ENCODE data around the gene NEK7.

NEK7 gene

GRCh38 chr1:198113342-198113750 lies 43.5 kb upstream of the NEK7 start:
- Histone ChIP-seq H3K36me3 (ENCODE audit: control insufficient read depth in 1 of 2, insufficient read depth in 2 of 2, low read length in 2 of 2) (no peaks in the 10 kb centered on the region), H3K9ac (ENCODE audit: low read length) (no peak overlapping the region), H3K9me3 (ENCODE audit: insufficient read depth, low read depth, low read length) (no peaks in the 10 kb centered on the region)

GRCh38 chr1:198116069-198116468 lies 40.7 kb upstream of the NEK7 start:
- no peak overlapping the region for H4K91ac ChIP-seq (ENCODE audit: low read depth, low read length)
- no peak overlapping the region for H3K23ac ChIP-seq (ENCODE audit: low read length)
- no peak overlapping the region for H2AK5ac ChIP-seq (ENCODE audit: low read length)
- H2AFZ ChIP-seq (ENCODE audit: insufficient read depth, low read length, poor library complexity): no peak overlapping the region
- no peaks in the 10 kb centered on the region for H3K36me3 ChIP-seq (ENCODE audit: control insufficient read depth in 1 of 2, insufficient read depth in 2 of 2, low read length in 2 of 2)
- no peak overlapping the region for H3K4me3 ChIP-seq (ENCODE audit: low read depth, low read length)
- no peak overlapping the region for H4K8ac ChIP-seq (ENCODE audit: low read depth, low read length)
- H3K9me3 ChIP-seq (ENCODE audit: insufficient read depth, low read depth, low read length): no peaks in the 10 kb centered on the region
- no peaks in the 10 kb centered on the region for H3K27me3 ChIP-seq (ENCODE audit: insufficient read depth, low read length)
- DNase-seq: no peak
- no peak overlapping the region for H4K12ac ChIP-seq (ENCODE audit: low read depth, low read length)
- H2BK5ac ChIP-seq (ENCODE audit: low read depth, low read length, poor library complexity): no peak overlapping the region
- no peak overlapping the region for H3K27ac ChIP-seq (ENCODE audit: low read depth, low read length)
- H2BK120ac ChIP-seq (ENCODE audit: insufficient read depth, low read length, poor library complexity): no peak overlapping the region
- no peak overlapping the region for H3K4ac ChIP-seq (ENCODE audit: low read depth, low read length)
- no peak overlapping the region for H2BK12ac ChIP-seq (ENCODE audit: low read length)
- no CpG with 5 or more reads among the region's 1 CpG for WGBS (ENCODE audit: extremely low coverage, insufficient coverage, insufficient read length)
- peaks cover 0 to 2% of the 10 kb centered on the region in 2 experiments for H3K4me1 ChIP-seq (ENCODE audit: control insufficient read depth in 1 of 2, insufficient read depth in 2 of 2, low read length in 2 of 2)
- H3K79me2 ChIP-seq (ENCODE audit: control insufficient read depth, insufficient read depth, low read length, poor library complexity): no peaks in the 10 kb centered on the region
- no peak overlapping the region for H3K14ac ChIP-seq (ENCODE audit: low read length)
- no peak overlapping the region for H3K4me2 ChIP-seq (ENCODE audit: low read length)
- no peak overlapping the region for H3K9ac ChIP-seq (ENCODE audit: low read length)
- no peak overlapping the region for H3K18ac ChIP-seq (ENCODE audit: low read length)
- no peaks in the 10 kb centered on the region for H3K79me1 ChIP-seq (ENCODE audit: low read length)

More at GRCh38 chr1:198113342-198113750, 43.5 kb upstream of the NEK7 start:
- peak in 1 of 2 donors; percentile 31 for DNase-seq
- H3K14ac ChIP-seq (ENCODE audit: low read length): no peak overlapping the region
- no peak overlapping the region for H4K91ac ChIP-seq (ENCODE audit: low read depth, low read length)
- no peak overlapping the region for H3K4me2 ChIP-seq (ENCODE audit: low read length)
- no peak overlapping the region for H3K4me3 ChIP-seq (ENCODE audit: low read depth, low read length)
- H4K12ac ChIP-seq (ENCODE audit: low read depth, low read length): no peak overlapping the region
- H3K79me2 ChIP-seq (ENCODE audit: control insufficient read depth, insufficient read depth, low read length, poor library complexity): no peaks in the 10 kb centered on the region
- H2BK12ac ChIP-seq (ENCODE audit: low read length): no peak overlapping the region
- no peak overlapping the region for H3K18ac ChIP-seq (ENCODE audit: low read length)
- no peak overlapping the region for H3K4ac ChIP-seq (ENCODE audit: low read depth, low read length)
- H2AK5ac ChIP-seq (ENCODE audit: low read length): no peak overlapping the region
- no peak overlapping the region for H2AFZ ChIP-seq (ENCODE audit: insufficient read depth, low read length, poor library complexity)
- no peak overlapping the region for H3K27ac ChIP-seq (ENCODE audit: low read depth, low read length)
- H3K23ac ChIP-seq (ENCODE audit: low read length): no peak overlapping the region
- no peaks in the 10 kb centered on the region for H3K79me1 ChIP-seq (ENCODE audit: low read length)
- H2BK5ac ChIP-seq (ENCODE audit: low read depth, low read length, poor library complexity): no peak overlapping the region
- H3K4me1 ChIP-seq (ENCODE audit: control insufficient read depth in 1 of 2, insufficient read depth in 2 of 2, low read length in 2 of 2): no peaks in the 10 kb centered on the region
- no peak overlapping the region for H2BK120ac ChIP-seq (ENCODE audit: insufficient read depth, low read length, poor library complexity)
- H3K27me3 ChIP-seq (ENCODE audit: insufficient read depth, low read length): no peaks in the 10 kb centered on the region
- no peak overlapping the region for H4K8ac ChIP-seq (ENCODE audit: low read depth, low read length)

GRCh38 chr1:198116469-198116868 lies 40.3 kb upstream of the NEK7 start:
- no peak overlapping the region for H3K4me2 ChIP-seq (ENCODE audit: low read length)

GRCh38 chr1:198117267-198117666 lies 39.5 kb upstream of the NEK7 start:
- Histone ChIP-seq H4K91ac (ENCODE audit: low read depth, low read length) (no peak overlapping the region), H3K4me1 (ENCODE audit: control insufficient read depth in 1 of 2, insufficient read depth in 2 of 2, low read length in 2 of 2) (peaks cover 0 to 3% of the 10 kb centered on the region in 2 experiments), H2BK5ac (ENCODE audit: low read depth, low read length, poor library complexity) (no peak overlapping the region), H4K8ac (ENCODE audit: low read depth, low read length) (no peak overlapping the region), H3K79me1 (ENCODE audit: low read length) (peaks cover 2% of the 10 kb centered on the region), H3K27ac (ENCODE audit: low read depth, low read length) (no peak overlapping the region), H3K14ac (ENCODE audit: low read length) (no peak overlapping the region), H3K27me3 (ENCODE audit: insufficient read depth, low read length) (no peaks in the 10 kb centered on the region), H3K18ac (ENCODE audit: low read length) (no peak overlapping the region), H3K79me2 (ENCODE audit: control insufficient read depth, insufficient read depth, low read length, poor library complexity) (no peaks in the 10 kb centered on the region), H2BK12ac (ENCODE audit: low read length) (no peak overlapping the region), H3K9ac (ENCODE audit: low read length) (no peak overlapping the region), H3K9me3 (ENCODE audit: insufficient read depth, low read depth, low read length) (no peaks in the 10 kb centered on the region), H2AK5ac (ENCODE audit: low read length) (no peak overlapping the region), H2BK120ac (ENCODE audit: insufficient read depth, low read length, poor library complexity) (no peak overlapping the region), H3K4me2 (ENCODE audit: low read length) (no peak overlapping the region), H3K23ac (ENCODE audit: low read length) (no peak overlapping the region), H3K36me3 (ENCODE audit: control insufficient read depth in 1 of 2, insufficient read depth in 2 of 2, low read length in 2 of 2) (no peaks in the 10 kb centered on the region), H3K4ac (ENCODE audit: low read depth, low read length) (no peak overlapping the region), H4K12ac (ENCODE audit: low read depth, low read length) (no peak overlapping the region), H2AFZ (ENCODE audit: insufficient read depth, low read length, poor library complexity) (no peak overlapping the region), H3K4me3 (ENCODE audit: low read depth, low read length) (no peak overlapping the region)
- WGBS (ENCODE audit: extremely low coverage, insufficient coverage, insufficient read length): no CpG with 5 or more reads among the region's 1 CpG
- no peak for DNase-seq

More at GRCh38 chr1:198116469-198116868, 40.3 kb upstream of the NEK7 start:
- Histone ChIP-seq H2AK5ac (ENCODE audit: low read length) (no peak overlapping the region), H3K9me3 (ENCODE audit: insufficient read depth, low read depth, low read length) (no peaks in the 10 kb centered on the region), H3K27ac (ENCODE audit: low read depth, low read length) (no peak overlapping the region), H3K4ac (ENCODE audit: low read depth, low read length) (no peak overlapping the region), H3K36me3 (ENCODE audit: control insufficient read depth in 1 of 2, insufficient read depth in 2 of 2, low read length in 2 of 2) (no peaks in the 10 kb centered on the region), H2BK12ac (ENCODE audit: low read length) (no peak overlapping the region), H3K4me3 (ENCODE audit: low read depth, low read length) (no peak overlapping the region), H3K14ac (ENCODE audit: low read length) (no peak overlapping the region), H2AFZ (ENCODE audit: insufficient read depth, low read length, poor library complexity) (no peak overlapping the region), H3K4me1 (ENCODE audit: control insufficient read depth in 1 of 2, insufficient read depth in 2 of 2, low read length in 2 of 2) (peaks cover 0 to 3% of the 10 kb centered on the region in 2 experiments), H2BK5ac (ENCODE audit: low read depth, low read length, poor library complexity) (no peak overlapping the region), H2BK120ac (ENCODE audit: insufficient read depth, low read length, poor library complexity) (no peak overlapping the region), H4K8ac (ENCODE audit: low read depth, low read length) (no peak overlapping the region), H3K23ac (ENCODE audit: low read length) (no peak overlapping the region), H3K79me1 (ENCODE audit: low read length) (no peaks in the 10 kb centered on the region), H3K79me2 (ENCODE audit: control insufficient read depth, insufficient read depth, low read length, poor library complexity) (no peaks in the 10 kb centered on the region), H4K91ac (ENCODE audit: low read depth, low read length) (no peak overlapping the region), H3K9ac (ENCODE audit: low read length) (no peak overlapping the region), H3K18ac (ENCODE audit: low read length) (no peak overlapping the region), H4K12ac (ENCODE audit: low read depth, low read length) (no peak overlapping the region), H3K27me3 (ENCODE audit: insufficient read depth, low read length) (no peaks in the 10 kb centered on the region)
- no CpG with 5 or more reads among the region's 5 CpGs for WGBS (ENCODE audit: extremely low coverage, insufficient coverage, insufficient read length)
- no peak for DNase-seq
